CD4-positive, alpha-beta T cell treated with Interleukin-6 for 4 hours (primary cell): ENCODE results near the gene CCT3.
"Not testable (repeated sequence)": the region's sequence is repeated elsewhere in the genome, so short reads cannot be mapped to it uniquely, and the experiment has no call there.

Experiments used
- DNase-seq: peaks from one replicate; pipeline ENCODE4 v3.0.0-alpha.2; 2020; ENCODE audit warnings: mixed read lengths

The CCT3 gene

DNA sequence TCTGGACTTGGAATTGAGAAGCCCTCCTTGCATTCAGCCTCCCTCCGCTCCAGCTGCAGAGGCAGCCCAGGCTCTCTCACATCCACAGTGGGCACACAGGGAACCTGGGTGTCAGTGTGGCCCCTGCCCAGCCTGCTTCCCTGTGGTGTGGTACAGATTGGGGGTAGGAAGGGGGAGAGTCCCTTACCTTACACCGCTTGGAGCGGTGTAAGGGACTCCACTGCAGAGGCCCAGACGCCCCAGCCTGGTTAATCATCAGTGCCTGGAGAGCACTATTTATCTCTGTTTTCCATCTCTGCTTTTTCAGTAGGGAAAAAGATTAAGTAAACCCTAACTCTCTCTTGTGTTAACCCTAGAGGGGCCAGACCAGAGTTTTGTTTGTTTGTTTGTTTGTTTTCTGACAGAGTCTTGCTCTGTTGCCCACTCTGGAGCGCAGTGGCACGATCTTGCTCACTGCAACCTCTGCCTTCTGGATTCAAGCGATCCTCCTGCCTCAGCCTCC, 30.1 kb upstream of the CCT3 start:
- DNase-seq, result no peak

DNA sequence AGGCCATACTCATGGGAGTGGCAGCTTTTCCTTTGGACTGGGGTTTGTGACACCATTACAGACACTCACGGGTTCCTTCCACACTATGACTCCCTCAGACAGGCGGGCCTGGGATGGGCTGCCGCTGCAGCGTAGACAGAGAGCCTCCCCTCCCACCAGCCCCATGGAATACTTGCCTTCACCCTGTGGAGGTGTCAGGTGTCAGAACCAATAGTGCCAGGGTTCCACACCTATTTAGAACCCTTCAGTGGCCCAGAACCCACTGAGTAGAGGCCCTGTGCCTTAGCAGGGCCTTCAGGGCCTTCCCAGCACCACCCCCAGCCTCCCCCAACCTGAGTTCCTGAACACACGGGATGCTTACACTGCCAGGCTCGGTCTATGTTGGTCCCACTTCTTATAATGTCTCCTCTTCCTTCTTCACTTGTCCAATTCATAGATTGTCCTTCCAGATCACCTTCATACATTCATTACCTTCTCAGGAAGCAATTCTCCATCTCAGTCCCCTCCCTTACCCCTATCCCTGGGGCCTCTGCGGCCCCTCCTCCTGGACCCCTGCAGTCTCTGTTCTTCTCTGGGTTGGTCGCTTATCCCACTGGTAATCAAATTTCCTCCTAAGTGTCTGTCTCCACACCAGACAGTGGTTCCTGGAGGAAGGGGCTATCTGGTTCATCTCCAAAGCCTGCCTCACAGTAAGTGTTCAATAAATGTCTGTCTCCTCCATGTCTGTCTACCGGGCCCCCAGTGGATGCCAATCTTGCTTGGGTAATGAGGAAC, 29.5 kb upstream of the CCT3 start:
- DNase-seq, result no peak

DNA sequence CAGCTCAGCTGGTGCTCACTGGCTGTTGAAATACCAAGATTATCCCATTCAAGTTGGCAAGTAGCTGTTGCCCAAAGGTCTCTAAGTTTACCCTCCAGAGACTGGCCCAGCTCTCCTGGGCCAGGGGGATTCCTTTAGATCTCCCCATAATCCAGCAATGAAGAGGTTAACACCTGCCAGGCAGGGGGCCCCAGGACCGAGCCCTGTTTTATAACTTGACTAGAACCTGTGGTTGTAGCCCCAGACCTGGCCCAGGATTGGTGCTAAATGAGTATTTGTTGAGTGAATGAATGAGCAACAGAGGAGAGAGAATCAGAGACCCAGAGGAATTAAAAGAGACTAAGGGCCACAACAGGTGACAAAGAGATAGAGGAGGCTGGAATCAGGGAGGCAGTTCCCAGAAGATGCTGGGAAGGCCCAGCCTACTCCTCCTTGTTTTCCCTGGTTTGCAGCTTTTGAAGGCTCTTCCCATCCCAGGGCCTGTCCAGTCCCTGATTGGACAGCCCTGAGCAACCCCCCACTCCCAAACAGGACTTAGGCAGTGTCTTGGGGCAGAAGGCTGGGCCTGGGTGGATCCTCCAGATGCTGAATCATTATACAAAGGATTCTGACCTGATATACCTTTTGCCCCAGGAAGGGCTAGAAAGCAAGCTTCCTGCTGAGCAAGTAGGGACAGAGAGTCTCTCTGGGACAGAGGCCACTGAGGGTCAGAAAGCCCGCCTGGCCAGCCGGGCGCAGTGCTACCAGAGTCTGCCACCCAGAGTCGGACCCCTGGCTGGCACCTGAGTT, 28.5 kb upstream of the CCT3 start:
- no peak for DNase-seq

DNA sequence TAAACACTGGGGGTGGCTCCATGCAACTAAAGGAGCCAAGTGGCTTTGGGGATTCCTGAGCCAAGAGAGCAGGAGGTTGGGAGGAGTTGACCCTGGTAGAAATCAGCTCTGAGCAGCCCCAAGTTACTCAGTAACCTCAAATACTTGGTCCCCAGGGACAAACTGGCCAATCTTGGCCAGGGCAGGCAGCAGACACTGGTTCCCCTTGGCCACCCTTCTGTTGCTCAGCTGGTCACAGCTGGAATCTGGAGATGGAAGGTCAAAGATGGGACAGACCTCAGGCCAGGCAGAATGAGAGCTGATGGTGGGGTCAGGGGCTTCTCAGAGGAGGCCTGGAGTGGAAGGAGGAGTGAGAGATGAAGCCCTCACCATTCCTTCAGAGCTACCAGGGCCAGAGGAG, 27.7 kb upstream of the CCT3 start:
- no peak for DNase-seq

DNA sequence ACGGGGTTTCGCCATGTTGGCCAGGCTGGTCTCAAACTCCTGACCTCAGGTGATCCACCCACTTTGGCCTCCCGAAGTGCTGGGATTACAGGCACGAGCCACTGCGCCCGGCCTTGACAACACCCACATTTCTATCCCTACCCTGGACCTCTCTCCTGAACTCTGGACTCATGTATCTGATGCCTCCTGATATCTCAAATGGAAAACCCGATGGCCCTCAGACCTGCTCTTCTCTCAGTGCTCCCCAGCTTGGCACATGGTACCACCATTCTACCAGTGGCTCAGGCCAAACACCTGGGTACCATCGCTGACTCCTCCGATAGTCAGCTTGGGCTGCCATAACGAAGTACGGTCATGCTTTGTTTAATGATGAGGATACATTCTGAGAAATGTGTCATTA, 22.4 kb upstream of the CCT3 start:
- DNase-seq, result no peak

DNA sequence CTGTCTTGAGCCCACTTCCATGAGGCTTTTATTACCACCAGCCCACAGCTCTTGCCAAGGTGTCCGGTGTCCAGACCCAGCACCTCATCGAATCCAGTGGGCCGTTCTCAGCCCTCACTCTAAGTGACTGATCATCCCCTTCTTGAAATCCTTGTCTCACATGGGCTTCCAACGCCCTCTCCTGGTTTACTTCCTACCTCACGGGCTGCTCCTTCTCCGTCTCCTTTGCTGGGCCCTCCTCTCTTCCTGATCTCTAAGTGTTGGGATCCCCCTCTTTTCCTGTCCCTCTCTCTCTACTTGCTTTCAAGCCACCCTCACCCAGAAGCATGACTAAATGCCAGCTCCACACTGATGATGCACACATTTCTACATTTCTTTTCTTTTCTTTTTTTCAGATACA, 21.9 kb upstream of the CCT3 start:
- DNase-seq, result no peak

DNA sequence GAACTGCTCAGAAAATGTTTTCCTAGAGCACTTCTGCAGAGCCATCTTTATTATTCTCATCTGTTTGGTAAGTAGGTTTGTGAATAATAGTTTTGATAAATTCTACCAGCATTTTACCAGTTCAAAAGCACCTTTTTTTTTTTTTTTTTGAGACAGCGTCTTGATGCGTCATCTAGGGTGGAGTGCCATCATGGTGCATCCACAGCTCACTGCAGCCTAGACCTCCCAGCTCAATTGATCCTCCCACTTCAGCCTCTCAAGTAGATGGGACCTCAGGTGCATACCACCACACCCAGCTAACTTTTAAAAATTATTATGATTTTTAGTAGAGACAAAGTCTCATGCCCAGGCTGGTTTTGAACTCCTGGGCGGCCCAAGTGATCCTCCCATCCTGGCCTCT, 21.2 kb upstream of the CCT3 start:
- no peak for DNase-seq

DNA sequence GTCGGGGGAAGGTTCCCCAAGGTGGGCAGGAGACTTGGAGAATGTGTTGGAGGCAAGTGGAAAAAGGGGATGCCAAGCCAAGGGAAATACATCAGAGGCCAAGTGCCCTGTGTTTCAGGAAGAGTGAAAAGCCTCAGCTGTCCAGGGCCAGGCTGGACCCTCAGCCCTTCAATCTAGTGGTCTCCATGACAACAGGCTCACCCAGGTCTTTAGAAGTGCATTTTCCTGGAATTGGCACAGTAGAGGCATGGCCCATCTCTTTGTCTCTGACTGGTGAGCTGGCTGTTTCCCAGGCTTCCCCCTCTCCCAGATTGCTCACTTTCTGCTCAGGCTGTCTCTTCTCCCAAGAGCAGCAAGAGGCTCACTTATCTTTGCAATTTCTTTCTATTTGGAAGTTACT, 20.5 kb upstream of the CCT3 start:
- no peak for DNase-seq

DNA sequence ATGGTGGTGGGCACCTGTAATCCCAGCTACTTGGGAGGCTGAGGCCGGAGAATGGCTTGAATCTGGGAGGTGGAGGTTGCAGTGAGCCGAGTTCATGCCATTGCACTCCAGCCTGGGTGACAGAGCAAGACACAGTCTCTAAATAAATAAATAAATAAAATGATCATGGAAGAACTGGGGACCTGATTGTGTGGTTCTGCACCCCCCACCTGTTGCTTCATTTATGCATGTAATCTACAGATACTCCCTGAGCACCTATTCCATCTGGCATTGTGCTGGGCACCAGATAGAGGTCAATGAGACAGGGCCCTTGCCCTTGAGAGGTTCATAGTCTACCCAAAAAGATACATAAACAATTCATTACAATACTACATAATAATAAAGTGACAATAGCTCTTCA, 19.9 kb upstream of the CCT3 start:
- DNase-seq, result no peak

DNA sequence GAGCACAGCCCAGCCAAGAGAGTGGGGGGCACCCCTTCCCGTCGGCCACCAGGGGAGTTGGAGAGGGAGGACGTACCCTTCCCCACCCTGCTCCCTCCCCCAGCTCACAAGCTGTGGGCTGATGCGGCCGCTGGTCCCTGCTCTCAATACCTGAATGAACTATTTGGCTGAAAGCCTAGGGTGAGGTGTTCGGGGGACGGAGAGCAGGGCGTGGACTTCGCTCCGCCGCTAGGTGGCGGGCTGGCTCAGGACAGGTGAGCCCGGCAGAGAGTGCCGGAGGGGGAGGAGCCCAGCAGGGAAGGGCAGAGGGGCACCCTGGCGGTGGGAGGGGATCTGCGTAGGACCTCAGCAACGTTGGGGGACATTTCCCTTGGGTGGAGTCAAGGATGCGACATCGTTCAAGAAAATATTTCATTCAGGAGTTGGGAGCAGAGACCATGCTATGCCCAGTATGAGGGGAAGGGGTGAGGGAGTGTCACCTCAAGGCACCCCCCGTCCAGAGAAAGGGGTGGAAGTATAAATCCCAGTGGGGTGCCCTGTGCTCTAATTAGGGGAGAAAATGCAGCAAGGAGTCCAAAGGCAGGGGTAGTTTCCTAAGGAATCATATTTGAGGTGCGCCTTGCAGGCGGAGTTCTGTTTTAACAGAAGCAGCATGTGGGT, 18.9 kb upstream of the CCT3 start:
- DNase-seq, result peak; percentile 83

DNA sequence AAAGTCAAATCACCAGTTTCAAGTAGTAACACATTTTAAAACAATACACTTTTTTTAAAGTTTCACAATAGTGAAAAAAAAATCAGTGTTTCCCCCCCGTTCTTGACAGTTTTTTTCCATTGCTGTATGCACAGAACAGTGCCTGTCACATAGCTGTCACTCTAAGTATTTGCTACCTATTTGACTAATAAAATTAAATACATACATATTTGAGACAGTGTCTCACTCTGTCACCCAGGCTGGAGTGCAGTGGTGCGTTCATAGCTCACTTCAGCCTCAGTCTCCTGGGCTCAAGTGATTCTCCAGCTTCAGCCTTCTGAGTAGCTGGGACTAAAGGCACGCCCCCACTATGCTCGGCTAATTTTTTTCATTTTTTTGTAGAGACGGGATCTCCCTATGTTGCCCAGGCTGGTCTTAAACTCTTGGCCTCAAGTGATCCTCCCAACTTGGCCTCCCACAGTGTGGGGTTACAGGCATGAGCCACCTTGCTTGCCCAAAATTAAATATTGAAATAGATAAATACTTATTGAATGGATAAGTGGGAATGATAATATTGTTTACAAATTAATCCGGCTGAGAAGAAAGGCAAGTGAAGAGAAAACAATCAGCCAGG, 18.3 kb upstream of the CCT3 start:
- DNase-seq, result no peak

DNA sequence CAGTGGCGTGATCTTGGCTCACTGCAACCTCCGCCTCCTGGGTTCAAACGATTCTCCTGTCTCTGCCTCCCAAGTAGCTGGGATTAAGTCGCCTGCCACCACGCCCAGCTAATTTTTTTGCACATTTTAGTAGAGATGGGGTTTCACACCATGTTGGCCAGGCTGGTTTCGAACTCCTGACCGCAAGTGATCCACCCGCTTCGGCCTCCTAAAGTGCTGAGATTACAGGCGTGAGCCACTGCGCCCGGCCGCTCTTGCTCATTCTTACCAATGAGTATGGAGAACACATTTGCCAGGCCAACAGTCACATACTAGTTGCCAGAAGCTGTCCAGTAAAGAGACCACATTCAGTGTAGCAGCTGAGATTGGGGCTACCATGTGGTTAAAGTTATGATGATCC, 14.4 kb upstream of the CCT3 start:
- DNase-seq, result not testable (repeated sequence)

DNA sequence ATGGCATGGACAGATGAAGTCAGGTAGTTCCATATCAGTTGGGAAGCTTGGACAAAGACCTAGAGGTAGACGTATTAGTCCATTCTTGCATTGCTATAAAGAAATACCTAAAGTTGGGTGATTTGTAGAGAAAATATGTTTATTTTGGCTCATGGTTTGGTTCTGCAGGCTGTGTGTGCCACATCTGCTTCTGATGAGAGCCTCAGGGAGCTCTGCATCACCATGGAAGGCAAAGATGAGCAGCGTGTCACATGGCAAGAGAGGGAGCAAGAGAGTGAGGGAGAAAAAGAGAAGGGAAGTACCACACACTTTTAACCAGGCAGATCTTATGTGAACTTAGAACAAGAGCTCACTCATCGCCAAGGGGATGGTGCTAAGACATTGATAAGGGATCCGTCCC, 9.2 kb upstream of the CCT3 start:
- DNase-seq, result no peak

DNA sequence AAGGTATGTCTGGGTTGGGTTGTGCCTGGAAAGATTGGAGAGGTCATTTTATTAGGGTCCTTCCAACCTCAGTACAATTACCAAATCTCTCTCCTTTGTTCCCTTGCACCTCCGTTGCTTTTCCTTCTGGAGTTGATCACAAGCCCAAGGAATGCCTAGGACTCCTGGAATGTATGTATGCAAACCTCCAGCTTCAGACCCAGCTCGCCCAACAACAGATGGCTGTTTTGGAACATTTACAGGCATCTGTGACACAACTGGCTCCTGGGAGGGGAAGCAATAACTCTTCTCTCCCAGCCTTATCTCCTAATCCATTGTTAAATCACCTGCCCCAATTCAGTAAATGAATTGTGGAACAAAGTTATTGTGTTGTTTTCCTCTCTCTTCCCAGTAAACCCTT, 8.5 kb upstream of the CCT3 start:
- no peak for DNase-seq

DNA sequence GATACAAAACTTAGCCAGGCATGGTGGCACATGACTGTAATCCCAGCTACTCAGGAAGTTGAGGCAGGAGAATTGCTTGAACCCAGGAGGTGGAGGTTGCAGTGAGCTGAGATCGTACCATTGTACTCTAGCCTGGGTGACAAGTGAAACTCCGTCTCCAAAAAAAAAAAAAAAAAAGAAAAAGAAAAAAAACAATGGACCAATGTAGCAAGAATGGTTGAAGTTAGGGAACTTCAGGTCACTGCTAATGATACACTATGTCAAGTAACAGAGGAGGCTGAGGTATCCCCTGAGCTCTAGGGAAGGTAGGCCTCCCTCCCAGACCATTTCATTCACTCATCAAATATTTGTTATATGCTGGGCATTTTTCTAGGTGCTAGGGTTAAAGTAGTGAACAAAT, 7.9 kb upstream of the CCT3 start:
- DNase-seq, result not testable (repeated sequence)

DNA sequence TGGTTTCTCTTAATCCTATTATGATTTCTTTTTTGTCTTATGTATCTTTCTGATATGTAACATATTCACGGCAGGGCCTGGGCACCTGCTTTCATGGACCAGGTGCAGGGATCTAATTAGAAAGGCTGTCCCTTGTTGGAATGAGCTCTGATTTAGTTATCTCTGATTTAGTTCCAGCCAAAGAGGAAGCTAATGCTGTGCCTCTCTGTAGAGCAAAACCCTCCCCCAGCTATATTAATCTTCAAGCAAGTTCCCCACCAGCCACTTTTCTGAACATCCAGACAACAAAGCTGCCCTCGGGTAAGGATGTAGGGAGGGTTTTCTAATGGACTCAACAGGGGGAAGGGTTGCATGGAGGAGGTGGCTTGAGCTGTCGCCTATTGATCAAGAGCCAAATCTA, 6.3 kb upstream of the CCT3 start:
- DNase-seq, result no peak

DNA sequence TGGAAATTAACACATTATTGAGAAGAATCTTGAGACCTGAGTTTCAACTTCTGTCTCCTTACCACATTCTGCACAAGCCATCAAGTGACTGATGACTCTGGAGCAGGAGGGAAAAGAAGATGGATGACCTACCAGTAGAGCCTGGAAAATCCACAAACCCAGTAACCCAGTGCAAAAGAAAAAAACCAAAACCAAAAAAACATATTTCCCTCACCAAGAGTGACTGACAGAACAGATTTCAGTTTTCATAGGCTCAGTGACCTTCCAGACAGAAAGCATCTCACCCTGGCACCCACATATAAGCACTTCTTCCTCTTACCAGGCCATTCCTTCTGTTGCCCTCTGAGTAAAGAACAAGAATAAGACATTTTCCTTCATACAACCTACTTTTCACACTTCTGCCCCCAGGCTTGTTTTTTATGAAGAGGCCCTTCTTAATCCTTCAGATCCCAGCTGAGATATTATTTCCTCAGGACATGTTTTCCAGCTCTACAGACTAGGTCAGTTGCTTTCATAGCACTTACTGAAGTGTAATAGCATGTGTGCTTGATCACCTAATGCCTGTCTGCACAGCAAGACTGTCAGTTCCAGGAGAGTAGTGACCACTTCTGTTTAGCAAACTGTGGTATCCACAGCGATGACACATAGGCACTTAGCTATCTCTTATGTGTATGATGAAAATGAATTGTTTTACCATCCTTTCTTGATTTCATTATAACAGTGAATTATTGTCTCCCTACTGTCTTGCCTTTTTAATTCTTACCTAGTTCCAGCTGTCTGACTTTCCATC, 4.3 kb upstream of the CCT3 start:
- DNase-seq, result no peak

DNA sequence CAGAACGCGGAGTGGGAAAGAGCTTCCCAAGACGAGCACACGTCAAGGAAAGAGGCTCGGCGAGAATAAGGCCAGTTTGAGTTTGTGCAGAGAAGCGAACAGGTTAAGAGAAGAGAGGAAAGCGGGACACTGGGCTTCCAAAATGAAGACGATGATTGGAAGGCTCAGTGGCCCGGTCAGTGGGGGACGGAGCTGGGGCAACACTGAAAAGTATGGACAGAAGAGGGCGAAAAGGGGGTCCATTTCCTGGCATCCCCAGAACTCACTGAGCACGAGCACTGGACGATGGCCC, 258 bp downstream of the CCT3 start:
- no peak for DNase-seq

DNA sequence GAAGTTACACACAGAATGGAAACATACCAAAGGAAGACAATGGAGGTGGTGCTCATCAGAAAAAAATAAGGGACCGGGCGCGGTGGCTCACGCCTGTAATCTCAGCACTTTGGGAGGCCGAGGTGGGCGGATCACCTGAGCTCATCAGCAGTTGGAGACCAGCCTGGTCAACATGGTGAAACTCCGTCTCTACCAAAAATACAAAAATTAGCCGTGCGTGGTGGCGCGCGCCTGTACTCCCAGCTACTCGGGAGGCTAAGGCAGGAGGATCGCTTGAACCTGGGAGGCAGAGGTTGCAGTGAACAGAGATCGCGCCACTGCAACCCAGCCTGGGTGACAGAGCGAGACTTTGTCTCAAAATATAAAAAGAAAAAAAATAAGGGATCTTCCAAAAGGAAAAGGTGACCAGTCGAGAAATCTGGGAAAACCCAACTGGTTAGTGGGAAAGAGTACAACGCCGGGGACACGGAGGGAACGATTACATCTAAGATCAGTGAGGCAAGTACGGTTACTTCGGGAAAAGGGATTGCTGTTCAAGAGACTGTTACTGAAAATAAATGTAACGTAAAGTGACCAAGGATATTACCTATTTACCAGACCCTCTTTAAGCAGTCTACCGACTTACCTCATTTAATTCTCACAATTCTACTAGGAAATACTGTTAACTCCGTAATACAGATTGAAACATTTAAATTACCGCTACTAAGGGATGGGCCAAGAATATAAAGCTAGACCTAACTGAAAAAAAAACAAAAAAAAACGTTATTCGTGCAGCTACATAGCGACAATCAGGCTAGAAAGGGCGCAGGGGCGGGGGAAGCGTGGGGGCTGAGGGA, 822 bp downstream of the CCT3 start:
- DNase-seq, result no peak

DNA sequence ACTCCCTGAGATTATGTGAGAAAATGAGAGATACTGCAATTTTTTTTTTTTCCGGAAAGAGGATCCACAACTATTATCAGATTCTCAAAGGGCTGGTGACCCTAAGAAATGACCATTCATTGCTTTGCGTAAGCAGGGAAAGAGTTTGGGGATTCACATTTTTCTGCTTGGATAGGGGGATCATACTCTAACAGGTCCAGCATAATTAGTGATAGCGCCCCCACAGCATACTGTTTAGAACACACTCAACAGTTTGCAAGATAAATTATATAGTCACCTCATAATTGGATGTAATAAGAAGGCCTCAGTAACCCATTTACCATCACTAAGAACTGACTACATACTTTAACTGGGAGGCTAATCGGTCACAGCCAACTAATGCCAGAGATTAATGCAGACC, 1.9 kb downstream of the CCT3 start:
- DNase-seq, result no peak

DNA sequence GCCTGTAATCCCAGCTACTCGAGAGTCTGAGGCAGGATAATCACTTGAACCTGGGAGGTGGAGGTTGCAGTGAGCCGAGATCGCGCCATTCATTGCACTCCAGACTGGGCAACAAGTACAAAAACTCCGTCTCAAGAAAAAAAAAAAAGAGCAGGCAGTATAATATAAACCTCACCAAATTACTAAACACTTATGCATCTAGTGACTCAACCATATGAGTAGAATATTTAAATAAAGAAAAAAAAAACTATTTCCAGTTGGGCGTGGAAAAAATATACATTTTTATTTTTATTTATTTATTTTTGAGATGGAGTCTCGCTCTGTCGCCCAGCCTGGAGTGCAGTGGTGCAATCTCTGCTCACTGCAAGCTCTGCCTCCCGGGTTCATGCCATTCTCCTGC, 14.9 kb downstream of the CCT3 start:
- DNase-seq, result not testable (repeated sequence)

DNA sequence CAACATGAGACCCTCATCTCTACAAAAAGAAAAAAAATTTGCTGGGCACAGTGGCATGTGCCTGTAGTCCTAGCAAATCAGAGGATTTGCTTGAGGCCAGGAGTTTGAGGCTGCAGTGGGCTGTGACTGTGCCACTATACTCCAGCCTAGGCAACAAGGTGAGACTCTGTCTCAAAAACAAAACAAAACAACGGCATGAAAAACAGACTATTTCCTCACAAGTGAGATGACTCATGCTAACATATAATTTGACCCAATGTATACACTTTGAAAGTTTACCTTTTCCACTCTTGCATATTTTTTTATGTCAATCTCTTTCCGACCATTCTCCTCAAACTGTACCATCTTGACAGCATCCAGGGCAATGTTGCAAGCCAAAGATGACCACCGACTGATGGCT, 17.5 kb downstream of the CCT3 start:
- DNase-seq, result no peak
